Mammary epithelial cell (primary cell): Measurements from ENCODE around the gene LDLRAD1.

Experiments used
- CTCF ChIP-seq, 2 donors: IDR thresholded peaks in 1 of 2; conservative IDR thresholded peaks in 1 of 2; 2 replicates each; pipeline ENCODE4 v1.5.1; 2011 to 2012; ENCODE audit warnings: inconsistent platforms in 2 of 2, low read length in 2 of 2, mild to moderate bottlenecking in 2 of 2, control low read depth in 1 of 2, low read depth in 1 of 2; ENCODE audit not compliant: insufficient read depth in 1 of 2; ENCODE audit errors: extremely low read depth in 1 of 2
- EZH2 ChIP-seq: IDR thresholded peaks from 2 replicates; pipeline ENCODE4 v1.6.1; 2012; ENCODE audit warnings: low read length, inconsistent platforms, borderline replicate concordance

- TF ChIP-seq CTCF (conservative IDR thresholded peaks at IDR 0.05 in 1 of 2, IDR thresholded peaks at IDR 0.05 in 1 of 2; ENCODE audit: extremely low read depth in 1 of 2, insufficient read depth in 1 of 2, low read depth in 1 of 2, low read length in 2 of 2) (no peak), EZH2 (no peak)
Observed at GRCh38 chr1:54051933-54052430, 34.0 kb upstream of the LDLRAD1 start.
